HG03571 (cell line): ENCODE results near the gene CHRNA5.
A peak's percentile ranks its signal among the peaks of the same experiment; 100 is the strongest.
"Not testable (repeated sequence)": the region's sequence is repeated elsewhere in the genome, so short reads cannot be mapped to it uniquely, and the experiment has no call there.

Experiments used
- ATAC-seq: cut with Tn5 transposase; IDR thresholded peaks from one replicate; pipeline ENCODE4 v1.9.1; 2021; ENCODE audit not compliant: unreplicated experiment

Gene CHRNA5

DNA sequence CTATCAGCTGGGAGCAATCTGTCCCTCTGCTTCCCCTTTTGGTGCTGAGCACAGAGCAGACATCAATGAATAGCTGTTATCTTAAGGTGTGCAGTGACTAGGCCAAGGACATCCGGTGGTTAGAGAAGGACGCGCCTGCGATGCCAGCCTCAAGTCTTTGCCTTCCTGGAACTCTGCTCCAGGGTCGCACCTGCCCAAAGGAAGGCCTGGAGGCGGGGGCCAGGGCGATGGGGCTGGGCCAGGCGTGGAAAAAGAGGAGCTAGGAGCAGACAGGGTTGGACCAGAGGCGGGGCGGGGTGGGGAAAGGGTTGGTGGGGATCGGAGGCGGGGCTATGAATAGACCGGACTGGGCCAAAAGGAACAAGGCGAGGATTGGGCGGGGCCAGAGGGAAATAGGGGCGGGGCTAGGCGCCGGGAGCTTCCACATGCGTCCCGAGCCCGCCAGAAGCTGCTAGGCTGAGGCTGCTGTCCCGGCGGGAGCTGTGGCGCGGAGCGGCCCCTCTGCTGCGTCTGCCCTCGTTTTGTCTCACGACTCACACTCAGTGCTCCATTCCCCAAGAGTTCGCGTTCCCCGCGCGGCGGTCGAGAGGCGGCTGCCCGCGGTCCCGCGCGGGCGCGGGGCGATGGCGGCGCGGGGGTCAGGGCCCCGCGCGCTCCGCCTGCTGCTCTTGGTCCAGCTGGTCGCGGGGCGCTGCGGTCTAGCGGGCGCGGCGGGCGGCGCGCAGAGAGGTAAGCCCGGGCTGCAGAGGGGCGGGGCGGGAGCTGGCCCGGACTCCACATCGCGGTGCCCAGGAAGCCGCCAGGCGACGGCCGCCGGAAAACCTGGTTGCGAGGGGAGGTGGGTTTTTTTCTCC is at the start of gene CHRNA5:
TSS of gene CHRNA5 (plus strand) at position 424 of the 854 bp plus-strand sequence. CDS start at position 624, 200 bp downstream.
- peak; percentile 72 for ATAC-seq

GRCh38 chr15:78520035-78520434 is 45.3 kb upstream of the CHRNA5 start:
- ATAC-seq, result not testable (repeated sequence)

DNA sequence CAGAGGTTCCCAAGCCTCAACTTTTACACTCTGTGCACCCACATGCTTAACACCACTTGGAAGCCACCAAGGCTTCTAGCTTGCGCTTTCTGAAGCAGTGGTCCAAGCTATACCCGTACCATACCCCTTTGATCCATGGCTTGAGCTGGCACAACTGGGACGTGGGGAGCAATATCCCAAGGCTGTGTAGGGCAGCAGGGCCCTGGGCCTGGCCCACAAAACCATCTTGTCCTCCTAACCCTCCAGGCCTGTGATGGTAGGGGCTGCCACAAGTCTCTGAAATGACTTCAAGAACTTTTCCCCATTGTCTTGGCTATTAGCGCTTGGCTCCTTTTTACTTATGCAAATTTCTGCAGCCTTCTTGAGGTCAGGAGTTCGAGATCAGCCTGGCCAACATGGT is 41.1 kb upstream of the CHRNA5 start:
- no peak for ATAC-seq

DNA sequence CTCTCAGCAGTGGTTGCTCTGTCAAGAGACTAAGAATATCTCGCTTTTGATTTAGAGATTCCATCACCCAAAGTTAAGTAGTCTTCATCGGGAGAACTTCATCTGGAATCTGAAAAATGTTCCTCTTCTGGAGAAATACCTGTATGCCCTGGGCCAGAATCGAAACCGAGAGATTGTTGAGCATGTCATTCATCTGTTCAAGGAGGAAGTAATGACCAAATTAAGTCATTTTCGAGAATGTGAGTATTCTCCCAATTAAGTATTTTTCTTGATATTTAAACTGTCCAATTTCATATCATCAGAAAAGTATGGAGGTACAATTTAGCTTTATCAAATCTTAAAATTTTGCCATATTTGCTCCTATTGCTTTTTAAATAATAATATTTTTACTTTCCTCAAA is 38.0 kb upstream of the CHRNA5 start:
- no peak for ATAC-seq

- no peak for ATAC-seq
These were observed 32.0 kb upstream of the CHRNA5 start for GRCh38 chr15:78533331-78533730.

DNA sequence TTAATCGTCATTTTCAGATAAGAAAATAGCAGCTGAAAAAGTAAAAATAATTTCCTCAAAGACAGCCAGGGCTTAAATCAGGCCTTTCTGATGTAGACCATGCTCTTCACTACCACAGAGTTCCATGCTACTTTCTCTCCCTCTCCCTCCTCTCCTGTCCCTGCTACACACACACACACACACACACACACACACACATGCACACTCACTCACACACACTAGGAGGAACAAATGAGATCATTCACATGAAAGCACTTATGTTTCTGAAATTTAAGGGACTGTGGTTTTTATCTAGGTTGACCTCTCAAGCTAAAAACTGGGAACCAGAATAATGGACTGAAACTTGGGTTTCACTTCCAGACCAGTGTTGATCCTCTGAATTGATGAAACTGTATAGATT is 29.2 kb upstream of the CHRNA5 start:
- ATAC-seq, result no peak

DNA sequence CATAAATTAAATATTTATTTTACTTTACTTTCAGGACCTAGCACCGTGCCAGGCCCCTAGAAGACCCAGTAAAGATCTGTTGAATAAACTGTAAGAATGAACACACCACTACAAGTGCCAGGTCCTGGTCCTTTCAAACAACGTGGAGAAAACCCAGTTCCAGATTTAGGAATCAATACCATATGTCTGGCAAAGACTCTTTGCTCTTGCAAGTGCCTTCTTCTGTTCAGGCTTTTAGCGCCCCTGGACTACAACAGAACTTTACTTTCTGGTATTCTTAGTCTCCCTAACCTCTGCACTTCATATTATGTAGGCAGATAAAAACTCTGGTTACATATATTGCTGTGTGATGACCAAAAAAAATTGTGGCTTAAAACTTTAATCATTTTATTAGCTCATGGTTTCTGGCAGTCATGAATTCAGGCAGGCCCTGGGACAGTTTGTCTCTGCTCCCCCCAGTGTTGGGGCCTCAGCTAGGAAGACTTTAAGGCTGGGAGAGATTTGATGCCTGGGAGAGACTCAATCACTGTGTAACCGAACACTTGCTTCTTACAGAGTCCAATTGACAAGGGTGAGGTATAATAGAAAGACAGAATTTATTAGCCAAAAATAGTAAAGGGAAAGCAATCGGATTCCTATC is 27.9 kb upstream of the CHRNA5 start:
- no peak for ATAC-seq

DNA sequence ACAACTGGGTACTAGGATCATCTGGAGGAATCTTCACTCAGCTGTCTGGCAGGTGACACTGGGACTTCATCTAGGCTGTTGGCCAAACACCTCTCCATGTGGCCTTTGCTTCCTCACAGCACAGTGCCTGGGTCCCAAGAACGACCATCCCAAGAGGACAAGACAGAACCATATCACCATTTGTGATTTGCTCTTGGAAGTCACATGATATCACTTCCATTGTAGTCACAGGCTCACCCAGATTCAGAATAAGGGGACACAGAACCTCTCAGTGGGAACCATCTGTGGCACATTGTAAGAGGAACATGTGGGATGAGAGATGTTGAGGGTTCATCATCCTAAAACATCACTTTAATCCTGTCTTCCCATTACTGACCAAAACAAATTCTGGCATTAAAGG is 27.0 kb upstream of the CHRNA5 start:
- ATAC-seq, result no peak

- ATAC-seq, result not testable (repeated sequence)
These were observed 25.7 kb upstream of the CHRNA5 start for GRCh38 chr15:78539464-78540140.

DNA sequence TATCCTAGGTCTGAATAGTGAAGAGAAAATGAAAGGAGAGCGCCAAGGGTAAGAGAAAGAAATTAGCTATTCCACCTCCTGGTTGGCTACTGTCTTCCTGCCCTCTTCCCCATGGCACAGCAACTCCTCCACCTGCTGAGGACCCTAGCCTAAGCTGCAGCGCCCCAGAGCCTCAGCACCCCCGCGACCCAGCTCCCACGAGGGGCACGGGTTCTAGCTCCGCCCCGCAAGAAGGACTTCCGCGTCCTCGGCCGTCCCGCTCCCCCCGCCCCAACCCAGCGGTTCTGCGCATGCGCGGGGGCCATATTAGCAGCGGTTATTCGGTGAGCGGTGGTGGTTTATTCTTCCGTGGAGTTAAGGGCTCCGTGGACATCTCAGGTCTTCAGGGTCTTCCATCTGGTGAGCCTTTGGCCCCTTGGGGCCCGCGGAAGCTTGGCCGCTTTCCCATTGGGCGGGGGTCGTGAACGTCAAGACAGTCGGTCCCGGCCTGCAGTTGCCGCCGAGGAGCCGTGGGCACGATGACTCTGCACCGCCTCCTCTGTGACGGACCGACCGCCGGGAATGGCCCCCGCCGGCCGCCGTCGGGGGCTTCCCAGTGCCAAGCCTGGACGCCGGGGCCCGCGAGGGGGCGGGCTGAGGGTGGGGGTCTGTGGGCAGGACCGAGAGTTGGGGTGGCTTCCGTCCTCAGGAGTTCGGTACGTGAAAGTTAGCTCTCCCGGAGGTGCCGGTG is 25.0 kb upstream of the CHRNA5 start, which contains the start of gene PSMA4:
TSS of gene PSMA4 (plus strand) at position 304 of the 730 bp plus-strand sequence. CDS start 1,484 bp downstream, outside the sequence.
- peak; percentile 88 for ATAC-seq

GRCh38 chr15:78540871-78541743 is 24.2 kb upstream of the CHRNA5 start:
- no peak for ATAC-seq

DNA sequence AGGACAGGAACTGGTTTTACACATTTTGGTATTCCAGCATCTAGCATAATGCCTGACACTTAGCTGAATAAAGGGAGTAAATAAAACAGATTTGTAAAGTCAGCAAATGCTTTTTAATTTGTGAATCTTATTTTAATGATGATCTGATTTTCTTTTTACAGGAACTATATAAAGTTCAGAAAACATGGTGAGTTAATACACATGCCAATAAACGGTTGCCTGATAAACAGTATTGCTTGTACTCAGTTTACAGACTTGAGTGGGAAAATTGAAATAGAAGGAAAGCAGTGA is 23.6 kb upstream of the CHRNA5 start:
- ATAC-seq, result no peak

DNA sequence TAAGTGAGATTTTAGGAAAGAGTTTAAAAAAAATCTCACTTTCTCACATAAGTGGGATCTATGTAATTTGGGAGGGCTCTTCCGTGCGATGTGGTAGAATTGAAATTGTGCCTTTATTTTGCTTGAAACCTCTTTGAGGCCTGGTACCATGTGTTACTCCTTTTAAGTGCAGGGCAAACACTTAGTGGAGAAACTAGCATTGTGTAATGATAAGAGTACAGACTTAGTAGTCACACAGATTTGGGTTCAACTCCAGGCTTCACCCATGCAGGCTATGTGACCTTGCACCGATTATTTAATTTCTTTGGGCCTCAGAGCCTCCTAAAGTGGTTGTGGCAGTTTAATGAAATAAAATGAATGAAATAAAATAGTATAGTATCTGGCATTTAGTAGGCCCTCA is 22.7 kb upstream of the CHRNA5 start:
- no peak for ATAC-seq

DNA sequence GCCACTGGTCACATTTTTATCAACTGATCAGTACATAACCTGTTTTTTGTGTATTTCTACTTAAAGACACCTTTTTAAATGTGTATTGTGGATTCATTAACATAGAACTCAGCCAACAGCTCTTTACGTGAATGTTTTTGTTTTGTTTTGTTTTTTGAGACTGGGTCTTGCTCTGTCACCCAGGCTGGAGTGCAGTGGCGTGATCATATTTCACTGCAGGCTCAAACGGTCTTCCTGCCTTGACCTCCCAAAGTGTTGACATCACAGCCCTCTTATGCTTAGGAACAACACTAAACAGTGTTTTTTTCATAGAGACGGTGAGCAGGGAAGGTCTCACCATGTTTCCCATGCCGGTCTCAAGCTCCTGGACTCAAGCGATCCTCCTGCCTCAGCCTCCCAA is 15.1 kb upstream of the CHRNA5 start:
- ATAC-seq, result no peak

GRCh38 chr15:78550815-78551214 is 14.5 kb upstream of the CHRNA5 start:
- no peak for ATAC-seq

DNA sequence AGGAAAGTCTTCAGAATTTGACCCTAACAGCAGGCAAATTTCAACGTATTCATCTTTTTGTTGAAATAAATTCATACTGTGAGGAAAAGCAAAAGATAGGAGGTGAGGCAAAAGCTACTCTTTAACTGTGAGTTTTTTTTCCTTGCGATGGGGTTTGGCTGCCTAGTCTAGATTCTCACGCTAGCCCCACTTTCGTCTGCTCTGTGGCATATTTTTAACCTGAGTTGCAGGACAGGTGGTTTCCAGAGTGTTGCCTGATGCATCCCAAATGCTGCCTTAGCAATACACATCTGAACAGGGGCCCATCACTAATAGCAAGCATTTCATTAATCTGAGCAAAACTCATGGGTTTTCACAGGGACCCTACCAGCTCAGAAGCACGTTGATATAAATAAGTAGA is 13.4 kb upstream of the CHRNA5 start:
- no peak for ATAC-seq

GRCh38 chr15:78552597-78552996 is 12.7 kb upstream of the CHRNA5 start:
- ATAC-seq, result no peak

GRCh38 chr15:78560201-78560600 is 5.1 kb upstream of the CHRNA5 start:
- not testable (repeated sequence) for ATAC-seq

GRCh38 chr15:78561490-78561889 is 3.8 kb upstream of the CHRNA5 start:
- ATAC-seq, result no peak

DNA sequence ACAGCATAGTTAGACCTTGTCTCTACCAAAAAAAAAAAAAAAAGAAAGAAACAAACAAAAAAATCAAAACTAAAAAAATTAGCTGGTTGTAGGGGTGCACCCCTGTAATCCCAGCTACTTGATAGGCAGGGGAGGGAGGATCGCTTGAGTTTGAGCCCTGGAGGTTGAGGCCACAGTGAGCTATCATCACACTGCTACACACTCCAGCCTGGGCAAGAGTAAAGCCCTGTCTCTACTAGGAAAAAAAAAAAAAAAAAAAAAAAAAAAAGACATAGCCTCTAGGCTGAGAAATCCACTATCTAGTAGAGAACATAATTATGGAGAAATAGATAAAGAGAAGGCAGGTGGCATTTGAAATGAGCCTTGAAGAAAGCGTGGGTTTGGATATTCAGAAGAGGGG is 2.2 kb upstream of the CHRNA5 start:
- no peak for ATAC-seq
